LNCaP clone FGC (cell line): Measurements from ENCODE around the gene BCL10.

Experiments used
- DNase-seq: peaks from one replicate; pipeline ENCODE4 v3.0.0-alpha.2; 2011; ENCODE audit warnings: low read depth
- H3K4me3 ChIP-seq: 2 replicates; pipeline ENCODE4 v1.5.1; 2011; ENCODE audit warnings: mild to moderate bottlenecking, low read depth, low read length, control low read depth
- CTCF ChIP-seq: IDR thresholded peaks from 2 replicates; pipeline ENCODE4 v1.5.1; 2012; ENCODE audit warnings: mild to moderate bottlenecking; ENCODE audit not compliant: control insufficient read depth, insufficient read depth; ENCODE audit errors: extremely low read depth

BCL10 gene

GRCh38 chr1:85313888-85314696 is 37.7 kb upstream of the BCL10 start:
- no peak for TF ChIP-seq CTCF
- H3K4me3 ChIP-seq, result no peak overlapping the region
- peak; percentile 70 for DNase-seq

GRCh38 chr1:85311818-85312217 is 35.4 kb upstream of the BCL10 start:
- TF ChIP-seq CTCF, result no peak
- no peak for DNase-seq
- H3K4me3 ChIP-seq, result no peak overlapping the region

- TF ChIP-seq CTCF, result no peak
- no peak overlapping the region for H3K4me3 ChIP-seq
- DNase-seq, result no peak
These were observed 32.5 kb upstream of the BCL10 start for GRCh38 chr1:85308833-85309350.

- DNase-seq, result peak; percentile 36
- peak; percentile 99 for TF ChIP-seq CTCF
- no peak overlapping the region for H3K4me3 ChIP-seq
These were observed 31.8 kb upstream of the BCL10 start for GRCh38 chr1:85307987-85308832.

GRCh38 chr1:85306236-85306635 is 29.8 kb upstream of the BCL10 start:
- no peak for DNase-seq
- no peak for TF ChIP-seq CTCF
- H3K4me3 ChIP-seq, result no peak overlapping the region

- no peak overlapping the region for H3K4me3 ChIP-seq
- DNase-seq, result no peak
- no peak for TF ChIP-seq CTCF
These were observed 27.2 kb upstream of the BCL10 start for GRCh38 chr1:85303440-85304162.
